Suppressor macrophage (primary cell): ENCODE results near the gene PLXND1.
"Not testable (repeated sequence)": the region's sequence is repeated elsewhere in the genome, so short reads cannot be mapped to it uniquely, and the experiment has no call there.

Experiments used
- DNase-seq, 4 experiments: peaks; one replicate each; pipeline ENCODE4 v3.0.0-alpha.2; 2020 to 2022

PLXND1 gene

DNA sequence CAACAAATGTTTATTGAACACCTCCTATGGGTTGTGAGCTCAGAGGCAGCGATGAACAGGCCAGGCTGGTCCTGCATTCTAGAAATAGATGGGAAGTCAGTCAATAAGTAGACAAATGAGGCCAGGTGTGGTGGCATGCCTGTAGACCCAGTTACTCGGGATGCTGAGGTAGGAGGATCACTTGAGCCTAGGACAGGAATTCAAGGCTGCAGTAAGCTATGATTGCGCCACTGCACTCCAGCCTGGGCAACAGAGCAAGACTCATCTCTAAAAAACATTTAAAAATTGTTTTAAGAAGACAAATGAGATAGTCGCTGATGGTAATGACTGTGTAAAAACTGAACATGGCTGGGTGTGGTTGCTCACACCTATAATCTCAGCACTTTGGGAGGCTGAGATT lies 82.4 kb downstream of the PLXND1 start:
- DNase-seq = no peak

DNA sequence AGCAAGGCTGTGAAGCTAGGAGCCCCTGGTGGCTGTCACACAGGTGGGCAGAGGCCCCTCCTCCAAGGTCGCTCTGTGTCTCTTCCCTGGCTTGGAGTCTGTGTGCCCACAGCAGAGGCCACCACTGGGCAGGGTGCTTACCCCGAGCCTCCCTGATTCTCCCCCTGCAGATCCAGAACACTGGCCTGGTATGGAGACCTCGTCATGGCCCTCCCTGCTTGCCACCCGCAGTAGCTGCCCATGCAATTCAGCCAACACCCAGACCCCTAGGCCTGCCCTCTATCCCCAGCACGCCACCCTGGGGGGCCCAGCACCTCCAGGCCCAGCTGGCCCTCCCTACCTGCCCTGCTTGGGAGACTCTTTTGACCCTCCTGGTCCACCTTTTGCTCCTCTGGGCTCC lies 83.5 kb downstream of the PLXND1 start:
- DNase-seq = no peak

DNA sequence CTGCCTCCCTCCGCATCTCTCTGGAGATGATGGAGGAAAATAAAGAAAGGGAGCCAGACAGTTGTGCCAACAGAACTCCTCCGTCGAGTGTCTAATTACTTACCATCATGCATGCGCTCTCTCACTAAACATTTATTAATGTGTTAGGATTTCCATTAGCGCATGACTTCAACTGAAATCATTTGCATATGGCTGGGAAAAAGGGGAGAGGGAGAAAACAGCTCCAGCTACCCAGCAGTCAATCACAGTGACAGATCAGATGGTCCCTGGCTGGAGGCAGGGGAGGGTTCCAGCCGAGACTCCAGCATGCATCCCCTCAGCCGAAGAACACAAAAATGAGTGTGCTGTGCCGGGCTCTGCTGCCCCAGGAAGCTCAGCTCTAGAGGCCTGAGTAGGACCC lies 84.9 kb downstream of the PLXND1 start:
- no peak for DNase-seq

DNA sequence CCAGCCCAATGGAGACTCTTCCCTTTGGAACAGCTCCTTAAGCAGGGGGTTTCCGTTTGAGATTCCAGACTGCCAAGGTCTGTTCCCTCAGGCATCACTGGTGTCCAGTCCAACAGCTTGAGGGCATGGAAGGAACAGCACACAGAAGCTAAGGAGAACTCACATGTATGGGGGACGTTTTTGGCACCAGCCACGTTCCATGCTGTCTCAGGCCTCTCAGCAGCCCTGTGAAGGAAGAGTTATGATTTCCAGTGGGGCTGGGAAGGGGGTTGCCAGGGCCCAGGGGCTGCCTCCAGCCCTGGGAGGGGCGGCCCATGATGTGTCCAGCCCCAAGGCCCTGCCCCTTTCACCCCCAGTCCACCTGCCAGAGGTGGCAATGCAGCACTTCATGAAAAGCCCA lies 85.5 kb downstream of the PLXND1 start:
- DNase-seq = no peak

DNA sequence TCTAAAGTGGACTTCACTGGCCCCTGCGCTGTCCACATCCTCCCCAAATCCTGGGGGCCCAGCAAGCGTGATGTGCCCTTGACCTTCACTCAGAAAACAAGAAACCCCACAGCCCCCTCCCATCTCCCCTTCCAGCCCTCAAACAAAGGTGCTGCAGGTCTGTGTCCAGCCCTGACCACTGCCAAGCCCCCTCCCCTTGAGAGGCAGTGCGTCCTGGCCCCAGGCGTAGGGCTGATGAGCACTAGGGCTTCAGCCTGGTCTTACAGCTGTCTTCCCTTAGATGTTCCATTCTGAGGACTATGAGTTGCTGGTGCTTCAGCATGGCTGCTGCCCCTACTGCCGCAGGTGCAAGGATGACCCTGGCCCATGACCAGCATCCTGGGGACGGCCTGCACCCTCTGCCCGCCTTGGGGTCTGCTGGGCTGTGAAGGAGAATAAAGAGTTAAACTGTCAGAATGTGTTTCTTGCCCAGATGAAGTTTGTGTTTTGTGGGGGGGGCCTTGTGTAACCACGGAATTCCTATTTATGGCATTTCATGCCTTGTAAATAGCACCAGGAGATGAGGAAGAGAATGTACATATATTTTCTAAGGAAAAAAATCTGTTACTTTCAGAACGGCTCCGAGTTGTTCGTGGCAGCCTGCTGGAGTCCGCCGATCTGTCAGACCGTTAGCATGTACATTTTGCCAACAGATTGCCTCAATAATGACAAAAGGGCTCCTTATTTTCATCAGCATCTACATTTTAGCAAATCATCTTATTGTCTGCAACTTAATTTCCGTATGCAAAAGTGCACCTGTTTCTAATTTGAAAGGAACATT lies 86.4 kb downstream of the PLXND1 start:
- no peak for DNase-seq

DNA sequence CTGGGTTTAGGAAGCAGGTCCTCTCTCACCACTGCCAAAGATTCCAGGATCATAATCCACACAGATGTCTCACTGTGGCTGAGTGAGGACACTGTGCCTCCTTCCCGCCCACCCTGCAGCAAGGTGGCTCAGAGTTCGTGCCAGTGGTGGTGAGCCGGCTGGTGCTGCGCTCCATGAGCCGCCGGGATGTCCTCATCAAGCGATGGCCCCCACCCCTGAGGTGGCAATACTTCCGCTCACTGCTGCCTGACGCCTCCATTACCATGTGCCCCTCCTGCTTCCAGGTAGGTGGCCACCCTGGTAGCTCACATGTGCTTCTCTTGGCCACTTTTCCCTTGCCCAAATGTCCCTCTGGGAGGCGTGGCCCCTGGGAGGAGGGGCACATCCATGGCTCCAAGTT lies 87.0 kb downstream of the PLXND1 start:
- DNase-seq = no peak

DNA sequence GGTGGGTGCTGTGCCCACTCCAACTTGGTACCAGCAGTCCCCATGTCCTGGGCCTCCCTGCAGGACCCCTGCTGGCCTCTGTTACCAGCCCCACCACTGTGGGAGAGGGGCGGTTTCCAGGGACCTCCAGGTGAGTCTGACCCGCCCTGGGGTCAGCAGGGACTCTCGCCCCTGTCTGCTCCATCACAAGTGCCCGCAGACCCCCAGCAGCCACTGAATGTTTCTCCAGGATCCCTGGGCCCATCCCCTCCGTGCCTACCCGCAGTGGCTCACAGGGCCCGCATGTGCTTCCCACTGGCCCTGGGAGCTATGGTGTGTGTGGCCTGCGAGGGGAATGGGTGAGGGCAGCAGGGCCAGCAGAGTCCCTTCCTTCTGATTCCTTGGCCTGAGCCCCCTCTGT lies 87.9 kb downstream of the PLXND1 start:
- DNase-seq = no peak

DNA sequence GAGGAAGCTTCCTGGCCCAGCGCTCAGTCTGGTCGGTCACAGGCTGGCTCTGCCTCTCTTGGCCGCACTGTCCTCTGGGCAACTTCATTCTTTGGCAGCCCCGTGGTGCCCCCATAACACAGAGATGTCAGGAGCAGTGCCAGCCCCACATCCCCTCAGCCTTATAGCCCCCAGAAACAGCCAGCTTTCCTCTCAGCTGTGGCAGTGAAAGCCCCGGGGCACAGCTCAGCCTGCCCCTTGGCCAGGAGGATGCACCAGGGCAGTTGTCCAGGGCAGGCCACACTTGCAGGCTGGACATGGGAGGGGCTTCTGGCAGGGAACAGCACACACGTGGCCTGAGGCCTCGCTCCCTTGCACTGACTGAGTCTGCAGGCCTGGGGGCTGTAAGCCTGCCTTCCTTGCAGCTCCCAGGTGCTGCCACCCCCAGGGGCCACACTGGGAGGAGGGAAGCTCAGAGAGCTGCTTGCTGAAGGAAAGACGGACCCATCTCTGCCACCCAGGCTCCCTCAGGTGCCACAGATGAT lies 88.4 kb downstream of the PLXND1 start:
- DNase-seq = no peak

DNA sequence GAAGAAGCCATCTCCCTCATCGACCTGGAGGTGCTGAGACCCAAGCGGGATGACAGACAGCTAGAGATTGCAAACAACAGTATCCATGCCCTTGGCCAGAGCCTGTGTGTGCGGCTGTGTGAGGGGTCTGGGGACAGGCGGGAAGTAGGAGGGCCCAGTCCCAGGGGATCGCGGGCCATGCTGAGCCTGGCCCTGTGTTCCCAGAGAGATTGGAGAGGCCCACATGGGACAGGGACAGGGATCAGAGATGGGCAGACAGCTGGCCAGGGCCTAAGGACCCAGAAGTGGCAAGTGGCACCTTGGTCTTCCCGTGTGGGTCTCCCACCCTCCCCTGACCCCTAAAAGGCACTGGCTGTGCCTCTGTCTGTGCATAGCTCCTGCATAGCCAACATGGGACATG lies 89.0 kb downstream of the PLXND1 start:
- DNase-seq = no peak

DNA sequence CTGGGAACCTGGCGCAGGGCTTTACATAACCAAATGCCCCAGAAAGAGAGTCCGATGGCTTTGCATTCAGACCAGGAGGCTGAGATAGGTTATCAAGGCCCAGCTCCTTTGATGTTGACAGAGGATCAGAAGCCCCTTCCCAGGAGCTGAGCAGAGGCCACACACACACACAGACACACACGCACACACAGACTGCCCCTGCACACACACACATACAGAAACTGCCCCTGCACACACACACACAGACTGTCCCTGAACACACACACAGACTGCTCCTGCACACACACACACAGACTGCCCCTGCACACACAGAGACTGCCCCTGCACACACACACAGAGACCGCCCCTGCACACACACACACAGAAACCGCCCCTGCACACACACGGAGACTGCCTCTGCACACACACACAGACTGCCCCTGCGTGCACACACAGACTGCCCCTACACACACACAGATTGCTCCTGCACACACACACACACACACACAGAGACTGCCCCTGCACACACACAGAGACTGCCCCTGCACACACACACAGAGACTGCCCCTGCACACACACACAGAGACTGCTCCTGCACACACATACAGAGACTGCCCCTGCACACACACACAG lies 90.5 kb downstream of the PLXND1 start:
- DNase-seq = not testable (repeated sequence)

DNA sequence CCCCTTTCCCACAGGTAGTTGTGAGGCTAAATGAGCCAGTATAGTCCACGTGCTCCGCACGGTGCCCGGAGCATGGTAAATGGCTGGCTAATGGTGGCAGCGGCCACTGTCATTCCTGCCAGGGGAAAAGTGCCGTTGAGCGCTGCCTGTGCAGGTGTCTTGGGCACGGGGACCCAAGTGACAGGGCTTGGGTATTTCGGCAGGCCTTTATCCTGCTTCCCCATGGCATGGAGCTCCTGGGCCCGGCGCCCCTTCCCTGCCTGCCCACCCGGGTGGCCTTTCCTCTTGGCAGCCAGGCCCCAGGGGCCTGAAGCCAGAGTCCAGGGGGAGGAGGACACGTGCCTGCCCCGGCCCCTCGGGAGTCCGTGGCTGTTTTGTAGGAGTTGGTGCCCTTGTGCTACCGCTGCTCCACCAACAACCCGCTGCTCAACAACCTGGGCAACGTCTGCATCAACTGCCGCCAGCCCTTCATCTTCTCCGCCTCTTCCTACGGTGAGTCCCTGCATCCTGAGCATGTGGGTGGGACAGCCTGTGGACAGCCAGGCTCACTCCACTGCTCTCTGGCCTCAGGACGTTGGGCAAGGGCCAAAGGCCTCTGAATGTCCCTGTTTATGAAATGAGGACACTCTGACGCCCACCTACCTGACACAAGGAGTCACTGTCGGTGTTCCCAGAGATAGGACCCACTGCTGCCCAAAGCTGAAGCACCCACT lies 91.2 kb downstream of the PLXND1 start:
- not testable (repeated sequence) for DNase-seq

DNA sequence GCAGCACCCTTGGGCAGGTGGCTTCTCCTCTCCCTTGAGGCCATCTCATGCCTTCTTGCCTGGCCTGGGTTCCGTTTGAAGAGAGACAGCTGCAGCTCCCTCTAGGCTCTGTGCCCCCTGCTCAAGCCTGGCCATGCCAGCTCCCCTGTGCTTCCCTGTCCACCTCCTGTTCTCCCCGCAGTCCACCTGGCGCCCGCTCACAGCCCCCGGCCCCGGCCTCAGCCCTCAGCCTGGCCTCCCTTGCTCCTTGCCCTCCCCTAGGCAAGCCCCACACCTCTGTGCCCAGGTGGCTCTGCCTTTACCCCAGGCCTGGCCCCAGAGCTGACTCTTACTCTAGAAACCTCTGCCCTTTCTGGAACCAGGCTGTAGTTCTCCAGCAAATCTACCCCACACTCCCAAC lies 91.9 kb downstream of the PLXND1 start:
- DNase-seq = peak in 1 of 4 experiments; percentile 37

DNA sequence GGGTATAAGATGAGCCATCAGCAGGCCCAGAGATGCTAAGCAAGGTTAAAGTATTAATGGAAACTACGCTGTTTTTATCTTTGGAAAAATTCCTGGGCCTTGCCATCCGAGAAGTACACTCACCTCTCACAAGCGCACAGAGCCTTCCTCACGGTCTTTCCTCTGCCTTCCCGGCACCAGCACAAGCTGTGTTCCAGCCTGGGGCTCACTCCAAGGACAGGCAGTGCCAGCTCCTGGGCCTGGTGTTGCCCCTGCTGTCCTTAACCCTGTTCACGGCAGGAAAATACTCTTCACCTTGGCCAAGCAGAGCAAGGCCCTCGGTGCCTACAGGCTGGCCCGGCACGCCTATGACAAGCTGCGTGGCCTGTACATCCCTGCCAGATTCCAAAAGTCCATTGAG lies 92.4 kb downstream of the PLXND1 start:
- no peak for DNase-seq

DNA sequence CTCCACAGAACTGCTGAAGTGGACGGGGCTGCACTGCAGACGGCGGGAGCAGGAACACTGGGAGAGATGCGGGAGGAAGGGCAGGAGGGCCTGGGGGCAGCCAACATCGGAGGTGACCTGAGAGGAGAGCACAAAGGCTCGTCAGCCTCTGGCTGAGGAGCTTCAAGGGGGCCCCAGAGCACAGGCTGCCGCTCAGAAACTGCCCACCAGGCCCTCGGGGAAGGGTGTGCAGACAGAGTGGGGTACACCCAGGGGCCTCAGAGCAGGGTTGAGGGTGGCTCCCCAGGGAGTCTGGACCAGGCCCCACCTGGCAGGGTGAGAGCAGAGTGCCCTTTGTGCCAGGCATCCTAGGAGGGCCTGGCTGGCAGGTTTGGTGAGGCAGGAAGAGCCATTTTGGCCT lies 92.8 kb downstream of the PLXND1 start:
- no peak for DNase-seq

DNA sequence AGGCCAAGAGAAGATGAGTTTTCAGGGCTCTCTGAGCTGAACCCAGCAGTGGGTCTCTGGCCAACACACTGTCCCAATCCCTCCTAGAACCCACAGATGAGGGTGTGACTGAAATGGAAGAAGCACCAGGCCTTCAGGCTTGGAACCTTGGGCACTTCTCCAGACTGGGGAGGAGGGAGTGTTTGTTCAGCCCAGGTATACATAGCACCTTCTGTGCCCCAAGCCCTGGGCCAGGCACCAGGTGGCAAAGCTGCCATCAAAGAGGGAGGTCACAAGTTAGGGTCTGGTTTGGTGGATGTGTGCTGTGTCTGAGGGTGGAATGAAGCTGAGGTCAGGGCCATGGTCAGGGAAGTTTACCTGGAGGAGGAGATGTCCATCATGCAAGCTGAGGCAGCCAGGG lies 93.9 kb downstream of the PLXND1 start:
- no peak for DNase-seq

DNA sequence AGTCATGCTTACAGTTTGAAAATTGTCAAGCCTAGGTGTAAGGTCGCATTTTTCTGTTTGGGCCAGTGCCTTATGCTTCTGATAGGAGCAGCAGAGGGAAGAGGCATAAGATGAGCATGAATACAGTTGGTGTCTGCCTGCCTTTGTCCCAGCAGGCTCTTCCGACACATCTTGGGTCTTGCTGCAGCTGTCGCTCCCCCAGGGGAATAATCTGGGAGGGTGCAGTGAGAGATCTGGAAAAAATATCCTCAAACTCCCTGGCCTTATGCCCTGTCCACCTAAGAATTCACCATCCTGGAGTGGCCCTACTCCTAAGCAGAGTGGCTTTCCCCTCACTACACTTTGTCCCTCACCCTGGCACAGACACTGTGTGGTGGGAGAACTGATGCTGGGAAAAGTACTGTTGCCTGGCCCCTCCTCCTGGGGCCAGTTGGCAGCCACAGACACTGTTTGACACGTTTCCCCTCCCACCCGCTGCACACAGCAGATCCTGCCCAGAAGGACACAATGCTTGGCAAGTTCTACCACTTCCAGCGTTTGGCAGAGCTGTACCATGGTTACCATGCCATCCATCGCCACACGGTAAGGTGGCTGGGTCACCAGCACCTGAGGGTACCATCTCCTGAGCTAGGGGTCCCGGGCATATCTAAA lies 99.2 kb downstream of the PLXND1 start:
- no peak for DNase-seq

DNA sequence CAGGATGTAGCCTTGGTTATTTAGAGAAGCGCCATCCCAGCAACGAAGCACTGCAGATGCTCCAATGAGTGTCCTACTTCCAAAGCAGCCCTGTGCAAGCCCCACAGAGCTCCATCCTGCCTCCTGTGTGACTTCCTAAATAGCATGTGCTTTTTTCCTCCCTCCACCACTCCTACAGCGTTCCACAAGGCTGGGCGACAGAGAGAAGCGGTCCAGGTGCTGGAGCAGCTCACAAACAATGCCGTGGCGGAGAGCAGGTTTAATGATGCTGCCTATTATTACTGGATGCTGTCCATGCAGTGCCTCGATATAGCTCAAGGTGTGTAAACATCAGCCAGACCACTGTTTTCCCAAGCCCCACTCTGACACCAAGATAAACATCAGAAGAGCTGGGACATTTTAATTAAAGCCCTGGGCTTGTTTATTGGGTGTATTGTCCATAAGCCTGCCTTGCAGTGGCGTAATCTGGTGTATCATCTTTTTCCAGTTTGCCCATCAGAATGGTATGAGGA lies 100.2 kb downstream of the PLXND1 start:
- no peak for DNase-seq

DNA sequence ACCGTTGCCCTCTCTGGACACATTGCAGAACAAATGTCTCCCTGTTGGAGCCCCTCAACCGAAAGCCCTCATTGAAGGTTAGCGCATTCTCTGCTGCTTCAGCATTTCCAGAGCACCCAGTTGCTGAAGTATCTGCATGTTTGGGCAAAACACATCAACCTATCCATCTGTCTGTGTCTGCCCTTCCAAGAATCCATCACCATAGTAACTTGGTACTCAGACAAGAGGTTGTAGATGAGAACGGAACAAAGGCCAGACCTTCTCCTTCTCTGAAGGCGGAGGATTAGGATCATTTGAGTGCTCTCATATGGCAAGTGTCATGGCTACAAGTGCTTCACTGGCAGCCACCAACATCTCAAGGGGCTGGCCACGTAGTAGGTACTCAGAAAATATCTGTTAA lies 101.1 kb downstream of the PLXND1 start:
- no peak for DNase-seq
